HepG2 (cell line): ENCODE measurements around the gene SLC25A11. TPM values are rescaled to one million over a fixed set of nuclear protein-coding genes. Genes with fewer than 3 reads are reported as not detected.
A peak's percentile ranks its signal among the peaks of the same experiment; 100 is the strongest.

ENCODE experiments used
- BCL6 ChIP-seq: IDR thresholded peaks from 2 replicates; pipeline ENCODE4 v1.6.1; 2016; ENCODE audit warnings: missing genetic modification reagents, missing compliant biosample characterization
- CHD2 ChIP-seq: IDR thresholded peaks from 2 replicates; pipeline ENCODE4 v1.6.1; 2011; ENCODE audit warnings: low read depth, low read length, improper control_type of control experiment
- GPBP1L1 ChIP-seq: sonication (generic); formaldehyde crosslinking; IDR thresholded peaks from 2 replicates; pipeline ENCODE4 v1.5.0; 2020; ENCODE audit warnings: mild to moderate bottlenecking, missing genetic modification reagents
- HNF1B ChIP-seq: sonication (generic); formaldehyde crosslinking; IDR thresholded peaks from 2 replicates; pipeline ENCODE4 v1.5.1; 2020; ENCODE audit warnings: mild to moderate bottlenecking, moderate library complexity, missing genetic modification reagents
- HOMEZ ChIP-seq: IDR thresholded peaks from 2 replicates; pipeline ENCODE4 v1.6.1; 2016; ENCODE audit warnings: low read depth
- KMT2B ChIP-seq: IDR thresholded peaks from 2 replicates; pipeline ENCODE4 v1.6.1; 2016; ENCODE audit warnings: missing genetic modification reagents, missing compliant biosample characterization
- LBX2 ChIP-seq: sonication (generic); formaldehyde crosslinking; IDR thresholded peaks from 2 replicates; pipeline ENCODE4 v1.5.0; 2020; ENCODE audit warnings: missing genetic modification reagents, mild to moderate bottlenecking, borderline replicate concordance
- MTF2 ChIP-seq: sonication (generic); formaldehyde crosslinking; IDR thresholded peaks from 2 replicates; pipeline ENCODE4 v1.5.0; 2020; ENCODE audit warnings: missing genetic modification reagents, borderline replicate concordance
- MXI1 ChIP-seq: IDR thresholded peaks from 3 replicates; pipeline ENCODE4 v1.6.1; 2012; ENCODE audit warnings: low read depth, low read length, inconsistent platforms, borderline replicate concordance
- MZF1 ChIP-seq: sonication (generic); formaldehyde crosslinking; IDR thresholded peaks from 2 replicates; pipeline ENCODE4 v1.8.1; 2023; ENCODE audit warnings: mild to moderate bottlenecking, missing genetic modification reagents, borderline replicate concordance
- NFRKB ChIP-seq: fragments of 450-650 bp; IDR thresholded peaks from 2 replicates; pipeline ENCODE4 v1.6.1; 2017
- PHF5A ChIP-seq: IDR thresholded peaks from one replicate; pipeline ENCODE4 v1.6.1; 2018; ENCODE audit warnings: low read depth, missing genetic modification reagents; ENCODE audit not compliant: unreplicated experiment
- POLR2G ChIP-seq: fragments of 200-400 bp; formaldehyde crosslinking; IDR thresholded peaks from 2 replicates; pipeline ENCODE4 v1.6.1; 2018; ENCODE audit warnings: mild to moderate bottlenecking, low read depth, low read length, moderate library complexity
- SP140L ChIP-seq: sonication (generic); formaldehyde crosslinking; IDR thresholded peaks from 2 replicates; pipeline ENCODE4 v1.4.0; 2020; ENCODE audit warnings: missing genetic modification reagents, borderline replicate concordance
- SRF ChIP-seq: IDR thresholded peaks from 2 replicates; pipeline ENCODE4 v1.6.1; 2011; ENCODE audit warnings: mild to moderate bottlenecking, low read depth, low read length, moderate library complexity
- THAP9 ChIP-seq: sonication (generic); formaldehyde crosslinking; IDR thresholded peaks from 2 replicates; pipeline ENCODE4; 2020; ENCODE audit warnings: missing genetic modification reagents, mild to moderate bottlenecking, borderline replicate concordance
- ZFP36L1 ChIP-seq: sonication (generic); formaldehyde crosslinking; IDR thresholded peaks from 2 replicates; pipeline ENCODE4 v1.8.0; 2022; ENCODE audit warnings: mild to moderate bottlenecking, missing genetic modification reagents, moderate library complexity
- ZNF225 ChIP-seq: sonication (generic); formaldehyde crosslinking; IDR thresholded peaks from 2 replicates; pipeline ENCODE4 v1.4.0; 2020; ENCODE audit warnings: mild to moderate bottlenecking, missing genetic modification reagents
- ZNF256 ChIP-seq: sonication (generic); formaldehyde crosslinking; conservative IDR thresholded peaks from 2 replicates; pipeline ENCODE4 v1.4.0; 2020; ENCODE audit warnings: missing genetic modification reagents
- ZNF383 ChIP-seq: sonication (generic); formaldehyde crosslinking; IDR thresholded peaks from 2 replicates; pipeline ENCODE4 v1.4.0; 2020; ENCODE audit warnings: missing genetic modification reagents, mild to moderate bottlenecking, borderline replicate concordance
- ZNF567 ChIP-seq: sonication (generic); formaldehyde crosslinking; IDR thresholded peaks from 2 replicates; pipeline ENCODE4 v1.8.1; 2023; ENCODE audit warnings: mild to moderate bottlenecking, missing genetic modification reagents, borderline replicate concordance
- ZNF629 ChIP-seq: sonication (generic); formaldehyde crosslinking; conservative IDR thresholded peaks from 2 replicates; pipeline ENCODE4 v1.5.0; 2020; ENCODE audit warnings: missing genetic modification reagents
- polyA plus RNA-seq, 8 experiments: library from polyadenylated mRNA; depleted of rRNA in 3 of 8; stranded (reverse) in 7 of 8; unstranded in 1 of 8; fragments of >200 nt; fragmentation: Illumina TruSeq in 4 of 8; extraction: Trizol in 4 of 8; gene quantifications; 2 replicates each; pipeline versions ENCODE4 v1.2.1 to v1.2.3, GENCODE V29; 2011 to 2016; ENCODE audit warnings: low read depth in 4 of 8, missing spikeins in 1 of 8, mixed read lengths in 1 of 8; ENCODE audit not compliant: insufficient read depth in 1 of 8
- total RNA-seq, 5 experiments: library from RNA; depleted of rRNA; stranded (reverse); fragments of >200 nt; fragmentation: Illumina TruSeq; extraction: Trizol; gene quantifications; 2 replicates each; pipeline ENCODE4 v1.2.3, GENCODE V29; 2016; ENCODE audit warnings: low read depth in 1 of 5

SLC25A11 gene
- total and polyA plus RNA-seq, 2 of the 13 experiments (the other 11 are each of a cell fraction or from before 2014, with no cell fraction given), result 35.4 to 47.2 TPM

- TF ChIP-seq THAP9 (CRISPR knock-in tag) (peak; percentile 49; the same call in 1 of the 2 replicates), SRF (no peak), ZNF256 (CRISPR knock-in tag) (no peak), HOMEZ (CRISPR knock-in tag) (no peak), MXI1 (no peak), HNF1B (CRISPR knock-in tag) (peak; percentile 32; the same call in 1 of the 2 replicates), ZNF383 (no peak), POLR2G (peak; percentile 6), LBX2 (CRISPR knock-in tag) (no peak), SP140L (CRISPR knock-in tag) (no peak), GPBP1L1 (CRISPR knock-in tag) (no peak), BCL6 (CRISPR knock-in tag) (no peak), PHF5A (CRISPR knock-in tag) (no peak), NFRKB (no peak), MZF1 (CRISPR knock-in tag) (no peak), ZNF225 (no peak), KMT2B (CRISPR knock-in tag) (0 out of 2 replicates have a peak, but pooled peaks have one; percentile 40), ZNF629 (CRISPR knock-in tag) (no peak), CHD2 (no peak), ZNF567 (CRISPR knock-in tag) (no peak), ZFP36L1 (CRISPR knock-in tag) (no peak), MTF2 (CRISPR knock-in tag) (no peak)
Measured at GRCh38 chr17:4940555-4941318, 891 bp upstream of the SLC25A11 start (continued).
